ENCODE data around the gene FAM234A. TPM values are rescaled to one million over a fixed set of nuclear protein-coding genes. Genes with fewer than 3 reads are reported as not detected.

FAM234A gene
- total RNA-seq, 1 experiment from 2014 or later = 121 TPM

DNA sequence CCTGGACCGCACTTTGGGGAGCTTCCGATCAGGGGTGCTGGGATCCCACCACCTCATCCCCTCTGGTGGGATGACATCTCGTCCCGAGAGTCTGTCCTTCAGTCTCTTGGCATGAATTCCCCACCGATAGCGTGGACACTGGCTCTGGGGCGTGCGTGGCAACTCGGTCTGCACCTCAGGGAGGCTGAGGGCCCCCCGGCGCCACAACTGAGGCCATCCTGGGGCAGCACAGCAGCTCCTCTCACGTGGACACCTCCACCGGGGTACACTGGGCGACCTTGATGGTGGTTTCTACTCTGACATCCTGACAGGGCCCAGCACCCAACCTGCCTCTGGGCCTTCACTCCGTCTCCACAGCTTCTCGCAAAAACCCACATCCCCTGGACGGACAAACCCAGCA, 56.9 kb downstream of the FAM234A start:
- no peak for DNase-seq (ENCODE audit: low read depth, low spot score)
- H3K27ac ChIP-seq (ENCODE audit: low read length) = no peak overlapping the region
- no TSS peak for BruUV-seq (replicated peaks)
- no peaks in the 10 kb centered on the region for H3K36me3 ChIP-seq (ENCODE audit: control insufficient read depth, insufficient read depth, low read length)
- ChIA-PET POLR2A (interaction anchor here (0.5 kb wide), 1 partner anchor 101 kb away, joined by 3 read pairs; no protein-coding TSS in a partner anchor), CTCF (no interaction called here)
- no peaks in the 10 kb centered on the region for H3K9me3 ChIP-seq (ENCODE audit: control insufficient read depth, insufficient read depth, low read depth, low read length)
- TF ChIP-seq, protein P1, sequence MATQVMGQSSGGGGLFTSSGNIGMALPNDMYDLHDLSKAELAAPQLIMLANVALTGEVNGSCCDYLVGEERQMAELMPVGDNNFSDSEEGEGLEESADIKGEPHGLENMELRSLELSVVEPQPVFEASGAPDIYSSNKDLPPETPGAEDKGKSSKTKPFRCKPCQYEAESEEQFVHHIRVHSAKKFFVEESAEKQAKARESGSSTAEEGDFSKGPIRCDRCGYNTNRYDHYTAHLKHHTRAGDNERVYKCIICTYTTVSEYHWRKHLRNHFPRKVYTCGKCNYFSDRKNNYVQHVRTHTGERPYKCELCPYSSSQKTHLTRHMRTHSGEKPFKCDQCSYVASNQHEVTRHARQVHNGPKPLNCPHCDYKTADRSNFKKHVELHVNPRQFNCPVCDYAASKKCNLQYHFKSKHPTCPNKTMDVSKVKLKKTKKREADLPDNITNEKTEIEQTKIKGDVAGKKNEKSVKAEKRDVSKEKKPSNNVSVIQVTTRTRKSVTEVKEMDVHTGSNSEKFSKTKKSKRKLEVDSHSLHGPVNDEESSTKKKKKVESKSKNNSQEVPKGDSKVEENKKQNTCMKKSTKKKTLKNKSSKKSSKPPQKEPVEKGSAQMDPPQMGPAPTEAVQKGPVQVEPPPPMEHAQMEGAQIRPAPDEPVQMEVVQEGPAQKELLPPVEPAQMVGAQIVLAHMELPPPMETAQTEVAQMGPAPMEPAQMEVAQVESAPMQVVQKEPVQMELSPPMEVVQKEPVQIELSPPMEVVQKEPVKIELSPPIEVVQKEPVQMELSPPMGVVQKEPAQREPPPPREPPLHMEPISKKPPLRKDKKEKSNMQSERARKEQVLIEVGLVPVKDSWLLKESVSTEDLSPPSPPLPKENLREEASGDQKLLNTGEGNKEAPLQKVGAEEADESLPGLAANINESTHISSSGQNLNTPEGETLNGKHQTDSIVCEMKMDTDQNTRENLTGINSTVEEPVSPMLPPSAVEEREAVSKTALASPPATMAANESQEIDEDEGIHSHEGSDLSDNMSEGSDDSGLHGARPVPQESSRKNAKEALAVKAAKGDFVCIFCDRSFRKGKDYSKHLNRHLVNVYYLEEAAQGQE (IDR thresholded peaks at IDR 0.05; ENCODE audit: insufficient read depth in 1 of 2, low read depth in 2 of 2, low read length in 1 of 2) = no peak
- TF ChIP-seq TCF7L2 (IDR thresholded peaks at IDR 0.05; ENCODE audit: low read depth, low read length) (no peak), POLR2AphosphoS5 (IDR thresholded peaks at IDR 0.05; ENCODE audit: low read depth, low read length) (no peak), SIN3A (IDR thresholded peaks at IDR 0.05; ENCODE audit: borderline replicate concordance, insufficient read depth, low read depth, low read length) (no peak)
- TF ChIP-seq, protein P2, sequence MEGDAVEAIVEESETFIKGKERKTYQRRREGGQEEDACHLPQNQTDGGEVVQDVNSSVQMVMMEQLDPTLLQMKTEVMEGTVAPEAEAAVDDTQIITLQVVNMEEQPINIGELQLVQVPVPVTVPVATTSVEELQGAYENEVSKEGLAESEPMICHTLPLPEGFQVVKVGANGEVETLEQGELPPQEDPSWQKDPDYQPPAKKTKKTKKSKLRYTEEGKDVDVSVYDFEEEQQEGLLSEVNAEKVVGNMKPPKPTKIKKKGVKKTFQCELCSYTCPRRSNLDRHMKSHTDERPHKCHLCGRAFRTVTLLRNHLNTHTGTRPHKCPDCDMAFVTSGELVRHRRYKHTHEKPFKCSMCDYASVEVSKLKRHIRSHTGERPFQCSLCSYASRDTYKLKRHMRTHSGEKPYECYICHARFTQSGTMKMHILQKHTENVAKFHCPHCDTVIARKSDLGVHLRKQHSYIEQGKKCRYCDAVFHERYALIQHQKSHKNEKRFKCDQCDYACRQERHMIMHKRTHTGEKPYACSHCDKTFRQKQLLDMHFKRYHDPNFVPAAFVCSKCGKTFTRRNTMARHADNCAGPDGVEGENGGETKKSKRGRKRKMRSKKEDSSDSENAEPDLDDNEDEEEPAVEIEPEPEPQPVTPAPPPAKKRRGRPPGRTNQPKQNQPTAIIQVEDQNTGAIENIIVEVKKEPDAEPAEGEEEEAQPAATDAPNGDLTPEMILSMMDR (IDR thresholded peaks at IDR 0.05) = no peak
- no peaks in the 10 kb centered on the region for H3K27me3 ChIP-seq (ENCODE audit: control insufficient read depth, insufficient read depth, low read length)
- intact Hi-C loops (cut with micrococcal nuclease; ENCODE audit: unreplicated experiment) = no loop called here
- in situ Hi-C loops (cut with HindIII; ENCODE audit: low pct_unique_long_range_greater_than_20kb, low sequenced_read_pairs) = no loop called here
- ATAC-seq = no peak
- H3K4me1 ChIP-seq (ENCODE audit: control insufficient read depth, insufficient read depth, low read length) = no peaks in the 10 kb centered on the region
- no peak overlapping the region for H3K4me3 ChIP-seq (ENCODE audit: low read depth in 2 of 2, low read length in 2 of 2)

DNA sequence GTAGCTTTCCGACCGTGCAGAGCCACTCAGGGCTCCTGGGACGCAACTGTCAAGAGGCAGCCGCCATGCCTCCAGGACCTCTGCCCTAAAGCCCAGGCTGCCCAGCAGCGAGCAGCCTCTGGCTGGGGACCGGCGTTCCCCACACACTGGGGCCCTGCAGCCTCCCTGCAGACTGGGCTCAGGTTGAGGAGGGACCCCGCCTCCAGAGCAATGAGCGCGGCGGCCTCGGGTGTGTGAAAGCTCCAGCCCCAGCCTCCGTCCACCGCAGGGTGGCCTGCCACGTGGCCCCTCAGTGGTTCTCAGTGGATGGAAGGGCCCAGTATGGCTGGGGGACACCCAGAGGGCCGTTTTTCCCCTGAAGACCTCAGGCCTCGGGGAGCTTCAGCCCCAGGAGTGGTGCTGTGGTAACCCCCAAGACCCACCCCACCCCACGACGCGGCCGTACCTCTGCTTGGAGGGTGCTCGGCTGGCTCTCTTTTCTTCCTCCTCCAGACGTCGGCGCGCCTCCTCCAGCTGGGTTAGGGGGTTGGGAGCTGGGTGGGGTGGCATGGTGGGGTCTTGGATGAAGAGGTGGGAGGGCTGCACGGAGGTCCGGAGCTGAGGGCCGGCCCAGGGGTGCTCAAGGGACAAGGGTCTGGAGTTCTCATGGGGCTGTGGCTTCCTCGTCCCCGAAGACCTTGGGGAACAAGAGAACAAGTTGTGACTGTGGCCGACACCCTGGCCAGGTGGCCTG, 58.6 kb downstream of the FAM234A start:
- no peaks in the 10 kb centered on the region for H3K4me1 ChIP-seq (ENCODE audit: control insufficient read depth, insufficient read depth, low read length)
- no peak overlapping the region for H3K27ac ChIP-seq (ENCODE audit: low read length)
- POLR2A ChIA-PET = interaction anchor here (0.7 kb wide), 1 partner anchor 144 kb away, joined by 13 read pairs; no protein-coding TSS in a partner anchor
- H3K36me3 ChIP-seq (ENCODE audit: control insufficient read depth, insufficient read depth, low read length) = no peaks in the 10 kb centered on the region
- TF ChIP-seq SIN3A (IDR thresholded peaks at IDR 0.05; ENCODE audit: borderline replicate concordance, insufficient read depth, low read depth, low read length) = no peak
- TF ChIP-seq, protein P1 (IDR thresholded peaks at IDR 0.05; ENCODE audit: insufficient read depth in 1 of 2, low read depth in 2 of 2, low read length in 1 of 2) = no peak
- no peak for TF ChIP-seq POLR2AphosphoS5 (IDR thresholded peaks at IDR 0.05; ENCODE audit: low read depth, low read length)
- TF ChIP-seq, protein P2 (IDR thresholded peaks at IDR 0.05) = no peak
- no peak for TF ChIP-seq TCF7L2 (IDR thresholded peaks at IDR 0.05; ENCODE audit: low read depth, low read length)
- no peaks in the 10 kb centered on the region for H3K27me3 ChIP-seq (ENCODE audit: control insufficient read depth, insufficient read depth, low read length)
- BruUV-seq (replicated peaks) = no TSS peak
- ATAC-seq (no peak), DNase-seq (ENCODE audit: low read depth, low spot score) (no peak)
- intact Hi-C loops (cut with micrococcal nuclease; ENCODE audit: unreplicated experiment) = no loop called here
- CTCF ChIA-PET = no interaction called here
- no peak overlapping the region for H3K4me3 ChIP-seq (ENCODE audit: low read depth in 2 of 2, low read length in 2 of 2)
- in situ Hi-C loops (cut with HindIII; ENCODE audit: low pct_unique_long_range_greater_than_20kb, low sequenced_read_pairs) = no loop called here
- no peaks in the 10 kb centered on the region for H3K9me3 ChIP-seq (ENCODE audit: control insufficient read depth, insufficient read depth, low read depth, low read length)
